ENCODE results near the gene SPACA5. TPM values are rescaled to one million over a fixed set of nuclear protein-coding genes. Genes with fewer than 3 reads are reported as not detected.
A peak's percentile ranks its signal among the peaks of the same experiment; 100 is the strongest.

SPACA5 gene
- total RNA-seq, 1 donor from 2014 or later = not detected

DNA sequence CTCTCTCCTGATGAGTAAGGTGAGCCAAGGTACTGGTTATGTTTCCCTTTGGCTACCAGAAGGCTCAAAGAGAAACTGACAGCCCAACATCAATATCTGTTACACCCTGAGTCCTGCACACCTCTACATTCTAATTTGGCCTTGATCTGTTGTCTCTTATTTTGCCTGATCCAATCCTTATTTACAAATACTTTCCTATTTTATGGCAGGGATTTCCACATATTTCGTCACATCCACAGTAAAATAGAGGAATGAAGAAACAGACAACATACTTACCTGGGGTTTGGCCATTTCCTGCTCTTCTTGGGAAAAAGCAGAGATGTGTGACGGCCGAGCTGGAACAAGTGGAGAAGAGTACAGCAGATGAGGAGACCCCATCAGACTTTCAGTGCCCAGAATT, 4.5 kb upstream of the SPACA5 start:
- H3K9me3 Mint-ChIP-seq (ENCODE audit: unreplicated experiment) = peaks cover 1% of the 10 kb centered on the region
- no peak overlapping the region for H3K9ac ChIP-seq (ENCODE audit: low read length)
- no peaks in the 10 kb centered on the region for H3K9me3 ChIP-seq (ENCODE audit: insufficient read depth, low read depth, low read length)
- H3K27me3 ChIP-seq (ENCODE audit: insufficient read depth, low read length) = no peaks in the 10 kb centered on the region
- peak overlapping the region; percentile 74 for H3K4me3 Mint-ChIP-seq (ENCODE audit: unreplicated experiment)
- H3K4me2 ChIP-seq (ENCODE audit: low read length) = no peak overlapping the region
- peaks cover 4% of the 10 kb centered on the region for H3K4me1 Mint-ChIP-seq (ENCODE audit: low read depth, unreplicated experiment)
- H3K36me3 ChIP-seq (ENCODE audit: insufficient read depth, low read length) = no peaks in the 10 kb centered on the region
- TF ChIP-seq, protein P1, sequence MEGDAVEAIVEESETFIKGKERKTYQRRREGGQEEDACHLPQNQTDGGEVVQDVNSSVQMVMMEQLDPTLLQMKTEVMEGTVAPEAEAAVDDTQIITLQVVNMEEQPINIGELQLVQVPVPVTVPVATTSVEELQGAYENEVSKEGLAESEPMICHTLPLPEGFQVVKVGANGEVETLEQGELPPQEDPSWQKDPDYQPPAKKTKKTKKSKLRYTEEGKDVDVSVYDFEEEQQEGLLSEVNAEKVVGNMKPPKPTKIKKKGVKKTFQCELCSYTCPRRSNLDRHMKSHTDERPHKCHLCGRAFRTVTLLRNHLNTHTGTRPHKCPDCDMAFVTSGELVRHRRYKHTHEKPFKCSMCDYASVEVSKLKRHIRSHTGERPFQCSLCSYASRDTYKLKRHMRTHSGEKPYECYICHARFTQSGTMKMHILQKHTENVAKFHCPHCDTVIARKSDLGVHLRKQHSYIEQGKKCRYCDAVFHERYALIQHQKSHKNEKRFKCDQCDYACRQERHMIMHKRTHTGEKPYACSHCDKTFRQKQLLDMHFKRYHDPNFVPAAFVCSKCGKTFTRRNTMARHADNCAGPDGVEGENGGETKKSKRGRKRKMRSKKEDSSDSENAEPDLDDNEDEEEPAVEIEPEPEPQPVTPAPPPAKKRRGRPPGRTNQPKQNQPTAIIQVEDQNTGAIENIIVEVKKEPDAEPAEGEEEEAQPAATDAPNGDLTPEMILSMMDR (IDR thresholded peaks at IDR 0.05; ENCODE audit: insufficient read depth, low read depth, low read length) = no peak
- no peak for TF ChIP-seq EZH2 (IDR thresholded peaks at IDR 0.05; ENCODE audit: insufficient read depth, low read length)
- H4K20me1 ChIP-seq (ENCODE audit: insufficient read depth, low read length) = no peaks in the 10 kb centered on the region
- H3K4me3 ChIP-seq (ENCODE audit: insufficient read depth, low read depth, low read length) = no peak overlapping the region
- H3K4me1 ChIP-seq (ENCODE audit: insufficient read depth, low read length) = no peaks in the 10 kb centered on the region
- no peak overlapping the region for H2AFZ ChIP-seq (ENCODE audit: low read depth, low read length)
- peaks cover 2% of the 10 kb centered on the region for H3K36me3 Mint-ChIP-seq (ENCODE audit: low read depth, unreplicated experiment)
- H3K79me2 ChIP-seq (ENCODE audit: insufficient read depth, low read length) = no peaks in the 10 kb centered on the region
- DNase-seq (ENCODE audit: low read depth) = no peak
- FAIRE-seq = no peak
- peaks cover 2% of the 10 kb centered on the region for H3K27me3 Mint-ChIP-seq (ENCODE audit: low read depth, unreplicated experiment)
- no peak overlapping the region for H3K27ac ChIP-seq (ENCODE audit: low read depth, low read length)
- no peak overlapping the region for H3K27ac Mint-ChIP-seq (ENCODE audit: unreplicated experiment)

DNA sequence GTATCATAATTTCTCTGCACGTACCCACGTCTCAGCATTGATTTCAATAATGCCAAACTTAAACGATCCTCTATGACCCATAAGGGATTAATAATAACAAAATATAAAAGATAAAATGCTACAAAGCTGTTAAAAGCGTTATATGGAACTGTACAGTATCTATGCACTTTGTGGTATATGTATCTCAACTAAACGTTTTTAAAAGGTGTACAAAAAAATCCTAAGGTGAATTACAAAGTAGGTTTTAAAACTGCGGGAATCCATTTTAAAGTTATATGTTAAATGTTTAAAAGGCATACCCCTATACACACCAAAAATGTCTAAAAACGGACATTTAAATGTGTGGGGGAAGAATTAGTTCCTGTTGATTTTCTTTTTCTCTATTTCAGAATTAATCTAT, 3.9 kb upstream of the SPACA5 start:
- Mint-ChIP-seq H3K27me3 (ENCODE audit: low read depth, unreplicated experiment) (peaks cover 2% of the 10 kb centered on the region), H3K9me3 (ENCODE audit: unreplicated experiment) (peaks cover 1% of the 10 kb centered on the region), H3K36me3 (ENCODE audit: low read depth, unreplicated experiment) (peaks cover 2% of the 10 kb centered on the region), H3K27ac (ENCODE audit: unreplicated experiment) (no peak overlapping the region), H3K4me3 (ENCODE audit: unreplicated experiment) (peak overlapping the region; percentile 50), H3K4me1 (ENCODE audit: low read depth, unreplicated experiment) (peaks cover 4% of the 10 kb centered on the region)
- Histone ChIP-seq H3K4me1 (ENCODE audit: insufficient read depth, low read length) (no peaks in the 10 kb centered on the region), H3K27ac (ENCODE audit: low read depth, low read length) (no peak overlapping the region), H2AFZ (ENCODE audit: low read depth, low read length) (no peak overlapping the region), H3K27me3 (ENCODE audit: insufficient read depth, low read length) (no peaks in the 10 kb centered on the region), H3K4me3 (ENCODE audit: insufficient read depth, low read depth, low read length) (peak overlapping the region; percentile 92), H4K20me1 (ENCODE audit: insufficient read depth, low read length) (no peaks in the 10 kb centered on the region), H3K4me2 (ENCODE audit: low read length) (peak overlapping the region; percentile 98), H3K9me3 (ENCODE audit: insufficient read depth, low read depth, low read length) (no peaks in the 10 kb centered on the region), H3K36me3 (ENCODE audit: insufficient read depth, low read length) (no peaks in the 10 kb centered on the region), H3K79me2 (ENCODE audit: insufficient read depth, low read length) (no peaks in the 10 kb centered on the region), H3K9ac (ENCODE audit: low read length) (peak overlapping the region; percentile 95)
- TF ChIP-seq EZH2 (IDR thresholded peaks at IDR 0.05; ENCODE audit: insufficient read depth, low read length) = no peak
- TF ChIP-seq, protein P1 (IDR thresholded peaks at IDR 0.05; ENCODE audit: insufficient read depth, low read depth, low read length) = no peak
- FAIRE-seq (no peak), DNase-seq (ENCODE audit: low read depth) (no peak)

GRCh38 chrX:48003367-48003757, 3.4 kb upstream of the SPACA5 start:
- Mint-ChIP-seq H3K9me3 (ENCODE audit: unreplicated experiment) (peaks cover under 1% of the 10 kb centered on the region), H3K4me1 (ENCODE audit: low read depth, unreplicated experiment) (peaks cover 4% of the 10 kb centered on the region), H3K27me3 (ENCODE audit: low read depth, unreplicated experiment) (peaks cover 2% of the 10 kb centered on the region), H3K27ac (ENCODE audit: unreplicated experiment) (peak overlapping the region; percentile 92), H3K36me3 (ENCODE audit: low read depth, unreplicated experiment) (peaks cover 2% of the 10 kb centered on the region), H3K4me3 (ENCODE audit: unreplicated experiment) (peak overlapping the region; percentile 96)
- TF ChIP-seq, protein P1 (IDR thresholded peaks at IDR 0.05; ENCODE audit: insufficient read depth, low read depth, low read length) = no peak
- TF ChIP-seq EZH2 (IDR thresholded peaks at IDR 0.05; ENCODE audit: insufficient read depth, low read length) = no peak
- Histone ChIP-seq H3K79me2 (ENCODE audit: insufficient read depth, low read length) (no peaks in the 10 kb centered on the region), H3K36me3 (ENCODE audit: insufficient read depth, low read length) (no peaks in the 10 kb centered on the region), H3K9ac (ENCODE audit: low read length) (peak overlapping the region; percentile 95), H3K9me3 (ENCODE audit: insufficient read depth, low read depth, low read length) (no peaks in the 10 kb centered on the region), H3K4me1 (ENCODE audit: insufficient read depth, low read length) (no peaks in the 10 kb centered on the region), H2AFZ (ENCODE audit: low read depth, low read length) (peak overlapping the region; percentile 90), H4K20me1 (ENCODE audit: insufficient read depth, low read length) (no peaks in the 10 kb centered on the region), H3K4me2 (ENCODE audit: low read length) (peak overlapping the region; percentile 98), H3K27me3 (ENCODE audit: insufficient read depth, low read length) (no peaks in the 10 kb centered on the region), H3K27ac (ENCODE audit: low read depth, low read length) (peak overlapping the region; percentile 73), H3K4me3 (ENCODE audit: insufficient read depth, low read depth, low read length) (peak overlapping the region; percentile 92)
- DNase-seq (ENCODE audit: low read depth) (no peak), FAIRE-seq (no peak)
